ENCODE data around the gene UNC79. TPM values are rescaled to one million over a fixed set of nuclear protein-coding genes. Genes with fewer than 3 reads are reported as not detected.

UNC79 gene
- polyA plus RNA-seq, 3 donors, result 0.01 to 0.02 TPM; not detected in 1

DNA sequence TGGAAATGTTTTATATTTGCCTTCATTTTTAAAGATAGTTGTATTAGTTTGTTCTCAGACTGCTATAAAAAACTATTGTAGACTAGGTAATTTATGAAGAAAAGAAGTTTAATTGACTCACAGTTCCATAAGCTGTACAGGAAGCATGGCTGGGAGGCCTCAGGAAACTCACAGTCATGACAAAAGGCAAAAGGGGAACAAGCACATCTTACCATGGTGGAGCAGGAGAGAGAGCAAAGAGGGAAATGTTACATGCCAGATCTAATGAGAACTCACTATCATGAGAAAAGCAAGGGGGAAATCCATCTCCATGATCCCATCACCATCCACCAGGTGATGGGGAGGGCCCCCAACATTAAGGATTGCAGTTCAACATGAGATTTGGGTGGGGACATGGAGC is 35.5 kb upstream of the UNC79 start:
- Histone ChIP-seq H3K4me1 (ENCODE audit: control insufficient read depth in 1 of 2, insufficient read depth in 2 of 2, low read length in 2 of 2) (peaks cover 0 to 9% of the 10 kb centered on the region in 2 donors), H3K27me3 (ENCODE audit: control insufficient read depth in 2 of 2, insufficient read depth in 2 of 2, low read length in 2 of 2) (no peaks in the 10 kb centered on the region), H3K27ac (ENCODE audit: low read depth in 1 of 2, low read length in 2 of 2) (peak overlapping the region in 1 of 2 donors; percentile 6), H3K4me2 (replicated peaks; ENCODE audit: extremely low read depth, low read length, poor library complexity, severe bottlenecking) (no peak overlapping the region), H3K4me3 (replicated peaks in 1 of 3; ENCODE audit: low read depth in 2 of 3, low read length in 3 of 3) (no peak overlapping the region), H3K36me3 (replicated peaks in 1 of 2; ENCODE audit: control insufficient read depth in 1 of 2, insufficient read depth in 2 of 2, low read length in 2 of 2) (no peaks in the 10 kb centered on the region), H4K20me1 (ENCODE audit: insufficient read depth, low read length) (no peaks in the 10 kb centered on the region), H3K79me2 (ENCODE audit: insufficient read depth, low read length) (no peaks in the 10 kb centered on the region), H3K9me3 (replicated peaks in 1 of 2; ENCODE audit: control insufficient read depth in 1 of 2, insufficient read depth in 1 of 2, low read length in 2 of 2) (peaks cover 8 to 14% of the 10 kb centered on the region in 2 donors), H2AFZ (ENCODE audit: insufficient read depth, low read depth, low read length, poor library complexity, severe bottlenecking) (no peak overlapping the region), H3K9ac (ENCODE audit: insufficient read depth, low read length, poor library complexity, severe bottlenecking) (no peak overlapping the region)
- Mint-ChIP-seq H3K27me3 (ENCODE audit: low read depth in 3 of 3) (peaks cover 0 to 2% (median 1%) of the 10 kb centered on the region in 3 donors), H3K4me3 (peak overlapping the region in 1 of 2 donors; percentile 11), H3K4me1 (peaks cover 7% of the 10 kb centered on the region), H3K36me3 (peaks cover 0 to 7% of the 10 kb centered on the region in 2 donors), H3K9me3 (peaks cover 12 to 34% (median 24%) of the 10 kb centered on the region in 7 donors), H3K27ac (peak overlapping the region in 5 of 7 donors; percentile 5 to 84 (median 64))
- TF ChIP-seq, protein P1, sequence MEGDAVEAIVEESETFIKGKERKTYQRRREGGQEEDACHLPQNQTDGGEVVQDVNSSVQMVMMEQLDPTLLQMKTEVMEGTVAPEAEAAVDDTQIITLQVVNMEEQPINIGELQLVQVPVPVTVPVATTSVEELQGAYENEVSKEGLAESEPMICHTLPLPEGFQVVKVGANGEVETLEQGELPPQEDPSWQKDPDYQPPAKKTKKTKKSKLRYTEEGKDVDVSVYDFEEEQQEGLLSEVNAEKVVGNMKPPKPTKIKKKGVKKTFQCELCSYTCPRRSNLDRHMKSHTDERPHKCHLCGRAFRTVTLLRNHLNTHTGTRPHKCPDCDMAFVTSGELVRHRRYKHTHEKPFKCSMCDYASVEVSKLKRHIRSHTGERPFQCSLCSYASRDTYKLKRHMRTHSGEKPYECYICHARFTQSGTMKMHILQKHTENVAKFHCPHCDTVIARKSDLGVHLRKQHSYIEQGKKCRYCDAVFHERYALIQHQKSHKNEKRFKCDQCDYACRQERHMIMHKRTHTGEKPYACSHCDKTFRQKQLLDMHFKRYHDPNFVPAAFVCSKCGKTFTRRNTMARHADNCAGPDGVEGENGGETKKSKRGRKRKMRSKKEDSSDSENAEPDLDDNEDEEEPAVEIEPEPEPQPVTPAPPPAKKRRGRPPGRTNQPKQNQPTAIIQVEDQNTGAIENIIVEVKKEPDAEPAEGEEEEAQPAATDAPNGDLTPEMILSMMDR (IDR thresholded peaks at IDR 0.05), result no peak
- DNase-seq, result peak; percentile 40 to 77 (median 50)
- intact Hi-C loops (cut with micrococcal nuclease), result no loop called here

DNA sequence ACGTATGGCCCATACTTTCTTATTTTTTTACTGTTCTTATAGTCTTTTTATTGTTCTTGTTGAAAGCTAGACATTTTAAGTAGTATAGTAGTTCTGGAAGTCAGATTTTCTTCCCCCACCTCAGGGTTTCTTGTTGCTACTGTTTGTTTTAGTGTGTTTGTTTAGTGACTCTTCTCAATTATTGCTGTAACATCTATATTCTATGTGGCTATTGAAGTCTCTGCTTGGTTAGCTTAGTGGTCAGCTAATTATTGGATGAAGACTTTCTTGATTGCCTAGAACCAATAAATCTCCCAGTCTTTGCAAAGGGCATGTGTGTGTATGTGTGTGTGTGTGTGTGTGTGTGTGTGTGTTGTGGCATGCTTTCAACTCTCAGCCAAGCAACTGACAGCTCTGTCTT is 34.3 kb upstream of the UNC79 start:
- intact Hi-C loops (cut with micrococcal nuclease), result no loop called here
- no peak overlapping the region for H3K9ac ChIP-seq (ENCODE audit: insufficient read depth, low read length, poor library complexity, severe bottlenecking)
- no peaks in the 10 kb centered on the region for H3K27me3 ChIP-seq (ENCODE audit: control insufficient read depth in 2 of 2, insufficient read depth in 2 of 2, low read length in 2 of 2)
- H3K9me3 ChIP-seq (replicated peaks in 1 of 2; ENCODE audit: control insufficient read depth in 1 of 2, insufficient read depth in 1 of 2, low read length in 2 of 2), result peaks cover 8 to 14% of the 10 kb centered on the region in 2 donors
- TF ChIP-seq, protein P1 (IDR thresholded peaks at IDR 0.05), result no peak
- no peaks in the 10 kb centered on the region for H3K36me3 ChIP-seq (replicated peaks in 1 of 2; ENCODE audit: control insufficient read depth in 1 of 2, insufficient read depth in 2 of 2, low read length in 2 of 2)
- DNase-seq, result no peak
- no peak overlapping the region for H3K4me3 Mint-ChIP-seq
- peaks cover 0 to 7% of the 10 kb centered on the region in 2 donors for H3K36me3 Mint-ChIP-seq
- peaks cover 7% of the 10 kb centered on the region for H3K4me1 Mint-ChIP-seq
- no CpG with 5 or more reads among the region's 1 CpG for WGBS (ENCODE audit: insufficient coverage)
- H3K4me1 ChIP-seq (ENCODE audit: control insufficient read depth in 1 of 2, insufficient read depth in 2 of 2, low read length in 2 of 2), result peaks cover 0 to 9% of the 10 kb centered on the region in 2 donors
- H2AFZ ChIP-seq (ENCODE audit: insufficient read depth, low read depth, low read length, poor library complexity, severe bottlenecking), result no peak overlapping the region
- H3K9me3 Mint-ChIP-seq, result peaks cover 12 to 37% (median 26%) of the 10 kb centered on the region in 7 donors
- H3K27ac ChIP-seq (ENCODE audit: low read depth in 1 of 2, low read length in 2 of 2), result no peak overlapping the region
- no peak overlapping the region for H3K4me2 ChIP-seq (replicated peaks; ENCODE audit: extremely low read depth, low read length, poor library complexity, severe bottlenecking)
- no peaks in the 10 kb centered on the region for H4K20me1 ChIP-seq (ENCODE audit: insufficient read depth, low read length)
- H3K27ac Mint-ChIP-seq, result no peak overlapping the region
- no peaks in the 10 kb centered on the region for H3K79me2 ChIP-seq (ENCODE audit: insufficient read depth, low read length)
- no peak overlapping the region for H3K4me3 ChIP-seq (replicated peaks in 1 of 3; ENCODE audit: low read depth in 2 of 3, low read length in 3 of 3)
- peaks cover 0 to 2% (median 2%) of the 10 kb centered on the region in 3 donors for H3K27me3 Mint-ChIP-seq (ENCODE audit: low read depth in 3 of 3)

Measured in CD14-positive monocyte (primary cell).